H1 (cell line): ENCODE data around the gene MYO18A. TPM values are rescaled to one million over a fixed set of nuclear protein-coding genes. Genes with fewer than 3 reads are reported as not detected.

Experiments
- CTCF ChIA-PET: fragments of 300-600 bp; sonication (Branson Sonifier 250); formaldehyde crosslinking; loops from one replicate; lab custom pipeline; 2021; ENCODE audit not compliant: partially characterized antibody; lab: Charles Lee
- POLR2A ChIA-PET: fragments of 300-600 bp; sonication (Branson Sonifier 250); formaldehyde crosslinking; loops from one replicate; lab custom pipeline; 2021; ENCODE audit warnings: inconsistent platforms; ENCODE audit not compliant: partially characterized antibody; lab: Charles Lee
- DNase-seq, 2 experiments: peaks; one replicate each; pipeline versions ENCODE4 v3.0.0 to v3.0.0-alpha.2; 2010 to 2022; ENCODE audit warnings: low spot score in 2 of 2, low read depth in 1 of 2, mixed read lengths in 1 of 2
- FAIRE-seq: peaks from 2 replicates; lab custom pipeline; 2011; peaks lifted over from hg19 to GRCh38; lab: Jason Lieb, UNC
- H2AFZ ChIP-seq: 2 replicates; pipeline ENCODE4 v1.8.1; 2012; ENCODE audit warnings: low read length, inconsistent platforms
- H2AK5ac ChIP-seq: 2 replicates; pipeline ENCODE4 v1.6.1; 2013; ENCODE audit warnings: low read depth, low read length
- H2BK120ac ChIP-seq: replicated peaks from 2 replicates; pipeline ENCODE3; 2013; ENCODE audit warnings: low read depth, low read length, inconsistent platforms
- H2BK12ac ChIP-seq: 2 replicates; pipeline ENCODE4 v1.6.1; 2013; ENCODE audit warnings: low read depth, low read length
- H2BK15ac ChIP-seq: 2 replicates; pipeline ENCODE4 v1.6.1; 2013; ENCODE audit warnings: low read length
- H2BK20ac ChIP-seq: 2 replicates; pipeline ENCODE4 v1.6.1; 2013; ENCODE audit warnings: low read length
- H2BK5ac ChIP-seq: 2 replicates; pipeline ENCODE4 v1.6.1; 2013; ENCODE audit warnings: low read depth, low read length
- H3K14ac ChIP-seq: 2 replicates; pipeline ENCODE4 v1.6.1; 2013; ENCODE audit warnings: inconsistent platforms; ENCODE audit not compliant: insufficient read length
- H3K18ac ChIP-seq: 2 replicates; pipeline ENCODE4 v1.6.1; 2013; ENCODE audit warnings: low read length; ENCODE audit errors: extremely low read depth
- H3K23ac ChIP-seq: 2 replicates; pipeline ENCODE4 v1.6.1; 2013; ENCODE audit warnings: inconsistent platforms; ENCODE audit not compliant: insufficient read length
- H3K23me2 ChIP-seq: 2 replicates; pipeline ENCODE4 v1.6.1; 2013; ENCODE audit warnings: low read depth, low read length
- H3K27ac ChIP-seq: 2 replicates; pipeline ENCODE4 v1.6.1; 2011; ENCODE audit warnings: low read depth, low read length, inconsistent platforms
- H3K27me3 ChIP-seq, 4 experiments: replicated peaks in 1 of 4; 1 replicate in 1 of 4; 2 replicates in 3 of 4; pipeline versions ENCODE4 v1.6.1 to v1.8.1; 2011 to 2013; ENCODE audit warnings: low read length in 3 of 4, mild to moderate bottlenecking in 3 of 4, inconsistent platforms in 2 of 4, mixed read lengths in 2 of 4, moderate library complexity in 1 of 4; ENCODE audit not compliant: control insufficient read depth in 3 of 4, insufficient read depth in 3 of 4; ENCODE audit errors: extremely low read depth in 1 of 4
- H3K36me3 ChIP-seq, 4 experiments: 2 replicates each; pipeline versions ENCODE4 v1.6.1 to v1.8.1; 2011 to 2013; ENCODE audit warnings: mild to moderate bottlenecking in 4 of 4, low read length in 3 of 4, moderate library complexity in 2 of 4, control low read depth in 1 of 4, inconsistent platforms in 1 of 4; ENCODE audit not compliant: insufficient read depth in 4 of 4, control insufficient read depth in 2 of 4
- H3K4ac ChIP-seq: replicated peaks from 2 replicates; pipeline ENCODE3; 2013; ENCODE audit warnings: low read length, low read depth, mixed read lengths, inconsistent platforms; ENCODE audit not compliant: insufficient read length
- H3K4me1 ChIP-seq, 4 experiments: replicated peaks in 1 of 4; 1 replicate in 1 of 4; 2 replicates in 3 of 4; pipeline versions ENCODE4 v1.6.1 to v1.8.1; 2011 to 2013; ENCODE audit warnings: low read length in 3 of 4, inconsistent platforms in 2 of 4, mixed read lengths in 1 of 4; ENCODE audit not compliant: insufficient read depth in 4 of 4, control insufficient read depth in 3 of 4
- H3K4me2 ChIP-seq, 2 experiments: 2 replicates each; pipeline versions ENCODE4 v1.6.1 to v1.8.1; 2011 to 2013; ENCODE audit warnings: low read depth in 2 of 2, low read length in 2 of 2, control low read depth in 1 of 2, inconsistent platforms in 1 of 2, mild to moderate bottlenecking in 1 of 2; ENCODE audit not compliant: insufficient read depth in 1 of 2
- H3K4me3 ChIP-seq, 4 experiments: fragments of 200-600, 300-600 bp in 1 of 4; sonication (generic), shearing (Covaris generic), sonication (Bioruptor Twin) in 1 of 4; 2 replicates each; pipeline versions ENCODE4 v1.5.1 to v1.8.1; 2011 to 2016; ENCODE audit warnings: low read length in 4 of 4, low read depth in 3 of 4, control low read depth in 2 of 4, inconsistent platforms in 2 of 4, mild to moderate bottlenecking in 2 of 4, mixed read lengths in 1 of 4, moderate library complexity in 1 of 4; ENCODE audit not compliant: insufficient read depth in 2 of 4; ENCODE audit errors: extremely low read depth in 1 of 4
- H3K56ac ChIP-seq: replicated peaks from 2 replicates; pipeline ENCODE3; 2013; ENCODE audit warnings: low read depth, mild to moderate bottlenecking, mixed read lengths, low read length, inconsistent platforms; ENCODE audit not compliant: insufficient read length
- H3K79me1 ChIP-seq: 2 replicates; pipeline ENCODE4 v1.6.1; 2013; ENCODE audit warnings: low read depth, low read length, control low read depth
- H3K79me2 ChIP-seq, 2 experiments: 2 replicates each; pipeline versions ENCODE4 v1.6.1 to v1.8.1; 2012 to 2013; ENCODE audit warnings: low read length in 2 of 2, mild to moderate bottlenecking in 2 of 2, inconsistent platforms in 1 of 2; ENCODE audit not compliant: insufficient read depth in 2 of 2, control insufficient read depth in 1 of 2
- H3K9ac ChIP-seq, 4 experiments: replicated peaks in 1 of 4; 1 replicate in 1 of 4; 2 replicates in 3 of 4; pipeline versions ENCODE4 v1.6.1 to v1.8.1; 2011 to 2013; ENCODE audit warnings: low read depth in 3 of 4, low read length in 3 of 4, control low read depth in 2 of 4, mild to moderate bottlenecking in 2 of 4, moderate library complexity in 2 of 4, inconsistent platforms in 1 of 4; ENCODE audit errors: extremely low read depth in 1 of 4
- H3K9me3 ChIP-seq, 2 experiments: 2 replicates each; pipeline versions ENCODE4 v1.6.1 to v1.8.1; 2012 to 2013; ENCODE audit warnings: mild to moderate bottlenecking in 2 of 2, moderate library complexity in 2 of 2, control low read depth in 1 of 2, inconsistent platforms in 1 of 2, low read depth in 1 of 2, low read length in 1 of 2, mixed read lengths in 1 of 2; ENCODE audit not compliant: insufficient read depth in 2 of 2
- H4K20me1 ChIP-seq, 2 experiments: replicated peaks in 1 of 2; 2 replicates each; pipeline versions ENCODE3 to v1.8.1; 2011 to 2013; ENCODE audit warnings: inconsistent platforms in 2 of 2, low read length in 2 of 2, mild to moderate bottlenecking in 1 of 2; ENCODE audit not compliant: insufficient read depth in 2 of 2, control insufficient read depth in 1 of 2
- H4K5ac ChIP-seq: 2 replicates; pipeline ENCODE4 v1.6.1; 2013; ENCODE audit warnings: low read length, low read depth, mixed read lengths, inconsistent platforms; ENCODE audit not compliant: insufficient read length
- H4K8ac ChIP-seq: 2 replicates; pipeline ENCODE4 v1.8.0; 2013; ENCODE audit warnings: mild to moderate bottlenecking, moderate library complexity, low read length, inconsistent platforms; ENCODE audit not compliant: insufficient read depth; ENCODE audit errors: extremely low read depth
- H4K91ac ChIP-seq: replicated peaks from 2 replicates; pipeline ENCODE3; 2013; ENCODE audit warnings: low read length, mixed read lengths, inconsistent platforms; ENCODE audit not compliant: insufficient read length
- BACH1 ChIP-seq: IDR thresholded peaks from 2 replicates; pipeline ENCODE4 v1.6.1; 2012; ENCODE audit warnings: low read length, improper control_type of control experiment
- CBX8 ChIP-seq: fragments of 300-800, 300-1000 bp; sonication (generic); IDR thresholded peaks from 2 replicates; pipeline ENCODE4 v1.7.1; 2016; ENCODE audit warnings: low read depth, low read length, borderline replicate concordance
- CTBP2 ChIP-seq: IDR thresholded peaks from 2 replicates; pipeline ENCODE4 v1.7.0; 2011; ENCODE audit warnings: borderline replicate concordance, mild to moderate bottlenecking, moderate library complexity, mixed read lengths, low read length; ENCODE audit not compliant: insufficient read depth, insufficient read length
- EZH2 ChIP-seq: fragments of 200-600 bp; sonication (generic); IDR thresholded peaks from 2 replicates; pipeline ENCODE4 v1.7.1; 2012; ENCODE audit warnings: low read depth, mild to moderate bottlenecking, moderate library complexity, low read length, inconsistent platforms; ENCODE audit not compliant: severe bottlenecking
- GABPA ChIP-seq: IDR thresholded peaks from 2 replicates; pipeline ENCODE4 v1.6.1; 2011; ENCODE audit warnings: mild to moderate bottlenecking, low read length, moderate library complexity, borderline replicate concordance; ENCODE audit not compliant: insufficient read depth
- JUND ChIP-seq: IDR thresholded peaks from 2 replicates; pipeline ENCODE4 v1.6.1; 2011; ENCODE audit warnings: mild to moderate bottlenecking, improper control_type of control experiment, low read length
- PHF8 ChIP-seq: fragments of 200-600 bp; sonication (generic); conservative IDR thresholded peaks from 2 replicates; pipeline ENCODE4 v1.7.1; 2012; ENCODE audit warnings: low read depth, mild to moderate bottlenecking, inconsistent platforms, low read length, moderate library complexity
- RBBP5 ChIP-seq: IDR thresholded peaks from 2 replicates; pipeline ENCODE4 v1.7.1; 2012; ENCODE audit warnings: low read depth, mild to moderate bottlenecking, inconsistent platforms, low read length, moderate library complexity, borderline replicate concordance
- SAP30 ChIP-seq: fragments of 300-600 bp; sonication (generic); IDR thresholded peaks from 2 replicates; pipeline ENCODE4 v1.7.1; 2012; ENCODE audit warnings: low read length, moderate library complexity, mild to moderate bottlenecking, inconsistent platforms; ENCODE audit not compliant: insufficient read depth, insufficient replicate concordance
- SP1 ChIP-seq: IDR thresholded peaks from 2 replicates; pipeline ENCODE4 v1.6.1; 2011; ENCODE audit warnings: low read depth, low read length
- SP4 ChIP-seq: IDR thresholded peaks from 2 replicates; pipeline ENCODE4 v1.6.1; 2012; ENCODE audit warnings: low read length, inconsistent platforms
- SRF ChIP-seq: IDR thresholded peaks from 2 replicates; pipeline ENCODE4 v1.6.1; 2011; ENCODE audit warnings: mild to moderate bottlenecking, low read depth, low read length, moderate library complexity
- TAF1 ChIP-seq: IDR thresholded peaks from 2 replicates; pipeline ENCODE4 v1.6.1; 2011; ENCODE audit warnings: mild to moderate bottlenecking, low read depth, low read length
- WGBS, 2 experiments: shearing (Covaris generic) in 1 of 2; methylation state at CpG; one replicate each; pipeline versions ENCODE4 v1.1.6 to v1.1.7; 2013 to 2015; ENCODE audit warnings: low lambda C conversion rate in 2 of 2, mixed read lengths in 2 of 2, inconsistent platforms in 1 of 2, low coverage in 1 of 2, missing lambda C conversion rate in 1 of 2; ENCODE audit not compliant: insufficient replicate concordance in 2 of 2, insufficient coverage in 1 of 2, insufficient read length in 1 of 2; ENCODE audit errors: extremely low coverage in 1 of 2, missing lambda C conversion rate in 1 of 2; 5-methylcytosine and 5-hydroxymethylcytosine counted together
- polyA plus RNA-seq, 7 experiments: library from polyadenylated mRNA; depleted of rRNA in 3 of 7; stranded (reverse) in 5 of 7; unstranded in 2 of 7; fragments of >200 nt in 5 of 7; fragments of 200-250 nt in 2 of 7; gene quantifications; 1 replicate in 5 of 7; 2 replicates in 1 of 7; 4 replicates in 1 of 7; pipeline versions ENCODE4 v1.2.1 to v1.2.3, GENCODE V29; 2011 to 2013; ENCODE audit warnings: missing spikeins in 2 of 7, mixed read lengths in 2 of 7
- total RNA-seq: library from RNA; stranded (reverse); fragmentation: NEBNext Ultra II Directional; extraction: Animal tissue kit (Norgen Biotek cat#: 25700); gene quantifications from 2 replicates; pipeline ENCODE4 v1.2.1, GENCODE V29; 2021

The MYO18A gene
- total and polyA plus RNA-seq, 2 of the 8 experiments (the other 6 are each of a cell fraction or from before 2014, with no cell fraction given) = 7.6 to 43.8 TPM

- Histone ChIP-seq H3K4ac (no peak overlapping the region), H3K9ac (no peak overlapping the region), H3K9me3 (no peaks in the 10 kb centered on the region), H3K4me2 (no peak overlapping the region), H2AK5ac (no peak overlapping the region), H3K27ac (no peak overlapping the region), H3K4me1 (peaks cover 0 to 5% (median 2%) of the 10 kb centered on the region in 4 experiments; a peak in 3 of 7 replicates), H3K79me2 (no peaks in the 10 kb centered on the region), H3K18ac (no peak overlapping the region), H3K79me1 (no peaks in the 10 kb centered on the region), H3K4me3 (no peak overlapping the region), H2BK12ac (no peak overlapping the region), H4K91ac (no peak overlapping the region), H3K27me3 (no peaks in the 10 kb centered on the region), H4K20me1 (no peaks in the 10 kb centered on the region), H2BK15ac (no peak overlapping the region), H3K36me3 (peaks cover 4 to 22% (median 10%) of the 10 kb centered on the region in 4 experiments; a peak in 6 of 8 replicates), H3K23ac (no peak overlapping the region), H3K23me2 (no peaks in the 10 kb centered on the region; the same call in 1 of the 2 replicates), H4K8ac (no peak overlapping the region; the same call in 1 of the 2 replicates), H3K14ac (no peak overlapping the region), H3K56ac (no peak overlapping the region), H2BK120ac (no peak overlapping the region), H2BK20ac (no peak overlapping the region), H2BK5ac (no peak overlapping the region), H4K5ac (no peak overlapping the region), H2AFZ (no peak overlapping the region)
- 94% methylated on average over 8 of the region's 8 CpGs; no CpG with 5 or more reads in 1 of the 2 experiments for WGBS, 2 experiments
- ChIA-PET CTCF (interaction anchor here (0.9 to 1.8 kb wide), 4 partner anchors 24 to 337 kb away, joined by 3 to 6 read pairs (median 3); no protein-coding TSS in a partner anchor), POLR2A (interaction anchor here (0.9 to 1.4 kb wide), 4 partner anchors 9 to 38 kb away, joined by 3 to 5 read pairs (median 4); no protein-coding TSS in a partner anchor)
- no peak for FAIRE-seq
- DNase-seq = no peak
- no peak for TF ChIP-seq SP4
- TF ChIP-seq JUND = no peak
- TF ChIP-seq PHF8 = no peak
- no peak for TF ChIP-seq GABPA
- TF ChIP-seq RBBP5 = no peak
- no peak for TF ChIP-seq SRF
- no peak for TF ChIP-seq TAF1
- no peak for TF ChIP-seq BACH1
- no peak for TF ChIP-seq CBX8
- no peak for TF ChIP-seq SP1
- no peak for TF ChIP-seq CTBP2
- no peak for TF ChIP-seq EZH2
- TF ChIP-seq SAP30 = no peak
Measured at GRCh38 chr17:29100296-29100695, 79.9 kb downstream of the MYO18A start.
